Left lobe of liver (tissue), 2 donors: ENCODE measurements around the gene ARHGAP22. TPM values are rescaled to one million over a fixed set of nuclear protein-coding genes. Genes with fewer than 3 reads are reported as not detected.

Experiments
- ATAC-seq: fragments of 200-7000 bp; cut with Tn5 transposase; one replicate; pipeline ENCODE4 v1.9.1; 2020; ENCODE audit warnings: mild to moderate bottlenecking, moderate library complexity
- DNase-seq: peaks from one replicate; pipeline ENCODE4 v3.0.0-alpha.2; 2020; ENCODE audit warnings: low spot score
- total RNA-seq: library from RNA; stranded (reverse); gene quantifications from one replicate; pipeline ENCODE4 v1.2.1, GENCODE V29; 2021
- donor health status: DM: no; HTN: no; CAD: no; lungs with moderate emphysema.
- donor health status: DM: no; HTN: yes; CAD: no.

The ARHGAP22 gene
- total RNA-seq, 1 donor from 2014 or later = 0.13 TPM

DNA sequence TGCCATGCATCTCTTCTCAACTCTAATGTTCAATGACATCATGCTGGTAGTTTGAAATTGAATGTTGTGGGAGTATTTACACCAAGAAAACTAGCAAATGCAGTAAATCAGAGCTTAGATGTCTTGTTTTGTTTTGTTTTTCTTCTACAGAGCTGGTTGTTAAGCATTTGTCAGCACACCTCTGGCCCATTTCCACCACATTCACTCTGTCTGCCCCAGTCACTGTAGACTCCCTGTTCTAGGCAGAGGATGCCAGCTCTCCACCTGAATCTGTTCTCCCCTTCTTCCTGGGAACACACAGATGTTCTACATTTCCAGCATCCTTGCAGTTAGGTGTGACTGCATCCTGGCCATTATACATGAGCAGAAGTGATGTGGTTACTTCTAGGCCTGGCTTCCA, 4.1 kb upstream of the ARHGAP22 start:
- DNase-seq (no peak), ATAC-seq (no peak)

DNA sequence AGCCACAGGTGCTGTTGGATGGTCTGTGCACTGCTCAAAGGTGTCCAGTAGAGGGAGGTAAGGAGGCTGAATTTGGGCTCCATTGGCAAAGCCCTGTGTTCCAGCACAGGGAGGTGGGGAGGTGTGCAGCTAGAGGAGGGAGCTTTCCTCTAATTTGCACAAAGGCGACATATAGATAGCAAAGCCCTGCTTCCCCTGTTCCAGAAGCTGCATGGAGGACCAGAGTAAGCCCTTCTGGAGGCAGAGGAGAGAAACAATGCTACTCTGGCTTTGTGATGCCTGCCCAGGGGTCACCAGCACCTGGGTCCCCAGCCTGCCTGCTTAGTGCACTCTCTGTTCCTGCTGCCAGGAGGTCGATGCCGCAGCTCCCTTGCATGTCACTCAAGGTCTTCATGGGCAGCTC, 3.4 kb upstream of the ARHGAP22 start:
- ATAC-seq (peak; percentile 93), DNase-seq (peak; percentile 48)

DNA sequence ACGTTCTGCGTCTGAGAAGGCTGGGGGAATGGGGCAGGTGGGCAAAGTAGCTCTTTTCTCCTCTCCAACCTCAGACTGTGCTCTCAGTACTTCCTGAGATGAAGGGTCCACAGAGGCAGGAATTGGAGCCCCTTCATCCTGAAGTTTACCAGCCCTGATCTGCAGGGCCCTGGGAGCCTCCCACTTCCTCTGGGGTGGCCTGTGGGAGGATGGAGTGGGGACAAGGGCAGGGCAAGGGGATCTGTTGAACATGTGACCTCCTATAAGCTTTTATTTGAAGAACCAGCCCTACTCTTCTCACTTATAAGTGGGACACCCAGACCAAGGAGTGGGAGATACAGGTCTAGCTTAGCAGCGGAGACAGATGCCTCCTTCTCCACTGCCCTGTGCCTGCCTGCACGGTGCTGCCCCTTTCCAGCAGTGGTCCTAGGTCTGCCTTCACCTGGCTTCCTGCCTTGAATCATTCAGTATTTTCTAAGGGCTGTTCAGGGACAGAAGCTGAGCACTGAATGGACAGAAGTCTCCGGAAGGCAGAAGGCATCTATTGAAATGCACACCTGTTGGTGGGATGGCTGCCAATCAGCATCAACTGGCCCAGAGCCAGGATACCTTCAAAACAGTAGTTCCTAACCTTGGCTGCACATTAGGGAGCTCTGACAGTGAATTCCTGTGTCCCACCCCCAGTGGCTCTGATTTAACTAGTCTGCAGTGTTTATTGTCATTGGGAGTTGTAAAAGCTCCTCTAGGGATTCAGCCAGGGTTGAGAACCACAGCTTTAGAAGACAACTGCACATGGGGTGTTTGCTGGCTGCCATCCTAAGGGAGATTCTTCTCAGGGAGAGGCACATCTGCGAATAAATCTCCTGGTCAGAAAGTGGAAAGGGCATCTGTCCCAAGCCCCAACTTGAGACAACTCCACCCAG, 2.7 kb upstream of the ARHGAP22 start:
- no peak for ATAC-seq
- peak; percentile 41 for DNase-seq

GRCh38 chr10:48606530-48607355, 1.9 kb upstream of the ARHGAP22 start:
- DNase-seq (peak; percentile 33), ATAC-seq (no peak)

DNA sequence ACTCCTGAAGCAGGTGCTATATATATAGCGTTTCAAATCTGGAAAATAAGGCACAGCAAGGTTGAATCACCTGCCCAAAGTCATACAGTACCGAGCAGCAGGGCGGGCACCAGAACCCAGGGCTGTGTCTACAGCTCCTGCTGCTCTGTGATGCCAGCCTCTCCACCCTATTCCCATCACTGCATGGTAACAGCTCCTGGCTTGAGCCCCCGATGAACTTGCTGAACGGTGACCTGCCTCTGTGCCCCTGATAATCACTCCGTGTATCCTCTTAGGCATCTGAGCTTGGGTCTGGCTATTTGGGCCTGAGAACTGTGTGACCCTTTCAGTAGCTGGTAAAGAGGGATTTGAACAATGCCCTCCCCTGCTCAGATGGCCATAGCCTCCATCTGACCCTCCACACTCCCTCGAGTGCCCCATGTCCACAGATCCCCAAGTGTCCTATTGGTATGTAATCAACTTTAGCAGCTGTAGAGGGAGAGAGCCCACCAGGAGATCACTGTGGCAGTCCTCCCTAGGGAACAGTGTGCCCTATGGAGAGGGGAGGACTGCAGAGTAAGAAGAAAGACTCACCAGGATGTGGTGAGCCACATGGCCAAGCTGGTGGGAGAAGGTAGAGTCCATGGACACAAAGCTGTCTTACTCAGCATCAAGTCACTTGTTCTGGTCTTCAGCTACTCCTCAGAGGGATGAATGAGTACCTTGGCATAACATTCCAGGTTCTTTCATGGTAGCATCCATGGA, 1.1 kb upstream of the ARHGAP22 start:
- peak; percentile 30 for DNase-seq
- no peak for ATAC-seq

DNA sequence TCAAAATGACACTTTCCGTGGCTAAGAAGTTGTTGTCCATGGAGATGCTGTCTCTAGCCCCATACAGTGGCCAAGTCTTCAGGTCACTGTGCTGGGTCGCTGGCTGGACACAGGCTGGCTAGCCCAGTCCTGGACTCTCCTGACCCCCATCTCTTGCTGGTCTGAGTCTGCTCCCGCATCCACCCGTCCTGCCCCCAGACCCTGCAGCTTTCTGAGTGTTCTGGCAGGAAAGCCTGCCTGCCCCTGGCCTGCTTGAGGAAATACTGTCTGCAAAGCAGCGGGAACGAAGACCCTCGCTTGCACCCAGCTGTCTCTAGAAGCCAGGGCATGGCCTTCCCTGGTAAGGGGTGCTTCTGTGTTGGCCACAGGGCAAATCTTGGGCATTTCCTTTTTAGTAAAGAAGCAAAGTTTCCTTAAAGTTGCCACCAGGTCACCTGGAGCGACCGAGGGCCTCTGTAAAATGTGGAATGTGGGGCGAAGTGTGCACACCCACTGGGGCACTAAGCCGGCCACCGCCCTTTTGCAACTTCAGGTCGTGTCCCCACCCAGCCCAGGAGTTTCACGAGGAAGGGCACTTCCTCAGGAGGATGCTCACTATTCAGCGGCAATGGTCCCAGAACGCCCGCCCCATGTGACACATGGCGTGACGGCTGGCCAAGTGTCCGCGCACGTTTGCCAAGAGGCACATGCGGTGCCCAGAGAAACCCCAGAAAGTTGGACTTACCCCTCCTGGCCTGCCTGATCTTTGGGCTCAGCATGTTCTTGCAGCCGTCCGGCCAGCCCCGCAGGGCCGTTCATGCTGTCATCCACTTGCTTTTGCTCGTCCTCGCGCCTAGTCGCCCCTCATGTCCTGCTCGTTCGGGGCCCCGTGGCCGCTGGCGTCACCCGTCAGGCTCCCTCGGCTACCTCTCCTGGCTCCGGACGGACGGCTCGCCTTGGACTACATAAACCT, 558 bp downstream of the ARHGAP22 start:
- DNase-seq (peak; percentile 42), ATAC-seq (no peak)

- no peak for ATAC-seq
These were observed 1.3 kb downstream of the ARHGAP22 start for GRCh38 chr10:48603421-48604038.

GRCh38 chr10:48602401-48603135, 2.3 kb downstream of the ARHGAP22 start:
- no peak for DNase-seq

More at GRCh38 chr10:48603421-48604038, 1.3 kb downstream of the ARHGAP22 start:
- peak; percentile 30 for DNase-seq

GRCh38 chr10:48601789-48602188, 3.1 kb downstream of the ARHGAP22 start:
- no peak for DNase-seq
- ATAC-seq = no peak

More at GRCh38 chr10:48602401-48603135, 2.3 kb downstream of the ARHGAP22 start:
- no peak for ATAC-seq

DNA sequence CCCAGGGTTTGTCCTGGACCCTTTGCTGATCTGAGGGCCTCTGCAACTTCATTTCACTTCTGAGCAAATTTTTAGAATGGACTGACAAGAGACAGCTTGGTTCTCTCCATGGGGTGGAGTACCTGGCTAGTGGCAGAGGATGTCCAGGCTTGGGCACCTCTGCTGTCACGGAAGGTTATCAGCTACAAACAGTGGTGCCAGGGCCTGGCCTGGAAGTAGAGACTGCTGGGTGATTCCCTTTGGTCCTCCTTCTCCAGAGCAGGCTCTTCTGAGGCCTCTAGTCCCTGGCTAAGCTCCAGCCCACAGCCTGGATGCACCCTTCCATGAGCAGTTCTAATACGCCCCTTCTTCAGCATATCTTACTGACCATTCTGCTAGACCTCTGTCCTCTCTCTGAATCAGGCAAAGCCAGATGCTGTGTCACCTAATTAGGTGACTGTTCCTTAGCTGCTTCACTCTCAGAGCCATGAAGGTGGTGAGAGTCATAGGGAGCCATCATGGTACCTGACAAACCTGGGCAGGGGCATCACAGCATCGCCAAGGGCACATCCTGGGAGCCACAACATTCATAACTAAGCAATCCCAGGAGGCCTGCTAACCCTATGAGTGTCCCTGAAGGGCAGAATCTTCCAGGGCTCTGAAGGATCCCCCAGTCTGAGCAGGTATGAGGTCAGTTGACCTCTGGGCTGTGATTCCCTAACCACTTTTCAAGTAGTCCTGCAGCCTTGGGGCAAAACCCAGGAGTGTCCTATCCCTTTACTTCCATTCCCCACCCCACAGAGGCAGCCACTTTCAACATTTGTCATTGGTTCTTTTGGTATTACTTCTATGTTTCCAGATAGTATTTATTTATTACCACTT, 4.0 kb downstream of the ARHGAP22 start:
- DNase-seq = no peak
- ATAC-seq = no peak

DNA sequence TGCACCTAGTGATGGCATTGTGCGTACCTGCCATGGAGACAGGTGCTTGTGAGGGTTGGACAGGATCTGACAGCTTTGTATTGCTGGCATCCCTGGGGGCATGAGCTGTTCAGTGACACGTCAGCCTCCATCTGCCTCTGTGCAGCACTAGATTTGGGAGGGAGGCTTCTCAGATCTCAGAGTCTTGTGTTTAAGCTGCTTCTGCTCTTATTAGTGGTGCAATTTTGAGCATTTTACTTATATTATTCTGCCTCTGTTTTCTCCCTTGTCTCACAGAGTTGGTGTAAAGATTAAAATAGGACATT, 5.1 kb downstream of the ARHGAP22 start:
- ATAC-seq = no peak

DNA sequence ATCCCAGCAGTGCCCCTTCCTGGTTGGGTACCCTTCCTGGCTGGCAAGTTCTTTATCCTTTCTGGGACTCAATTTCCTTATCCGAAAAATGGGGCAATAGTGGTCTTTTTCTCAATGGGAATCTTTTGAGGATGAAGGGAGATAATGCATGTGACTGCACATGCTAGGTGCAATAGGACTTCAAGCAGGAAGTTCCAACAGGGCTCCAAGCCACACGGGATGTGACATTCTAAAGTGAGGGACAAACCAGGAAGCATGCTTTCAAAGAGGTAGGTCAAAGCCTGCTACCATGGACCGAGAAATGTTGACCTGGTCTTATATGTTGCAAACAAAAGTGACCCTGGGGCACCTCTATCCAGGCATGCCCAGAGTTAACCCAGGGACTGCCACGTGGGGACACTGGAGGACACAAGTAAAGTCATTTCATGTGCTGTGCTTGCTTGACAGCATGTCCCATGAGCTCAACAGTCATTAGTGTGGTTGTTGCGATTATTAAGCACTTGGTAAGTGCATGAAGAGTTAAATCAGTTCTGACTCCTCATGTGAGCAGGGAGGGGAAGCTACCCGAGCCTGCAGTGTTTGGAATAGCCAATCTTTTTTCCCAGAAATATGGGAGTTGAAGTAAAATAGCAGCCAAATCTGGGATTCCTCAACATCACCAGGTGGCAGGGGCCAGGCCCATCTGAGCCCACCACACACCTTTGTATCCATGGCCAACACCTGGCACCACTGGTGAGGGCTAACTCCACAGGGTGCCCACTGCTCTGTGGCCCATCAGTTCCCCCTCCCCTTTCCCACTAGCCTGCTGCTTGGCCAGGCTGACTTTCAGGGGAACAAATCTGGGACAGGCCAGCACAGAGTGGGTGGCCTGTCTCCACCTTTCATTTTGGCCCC, 5.7 kb downstream of the ARHGAP22 start:
- ATAC-seq (no peak), DNase-seq (no peak)

More for the DNA sequence above, 5.1 kb downstream of the ARHGAP22 start:
- DNase-seq = no peak

GRCh38 chr10:48598243-48598935, 6.5 kb downstream of the ARHGAP22 start:
- DNase-seq (no peak), ATAC-seq (no peak)

DNA sequence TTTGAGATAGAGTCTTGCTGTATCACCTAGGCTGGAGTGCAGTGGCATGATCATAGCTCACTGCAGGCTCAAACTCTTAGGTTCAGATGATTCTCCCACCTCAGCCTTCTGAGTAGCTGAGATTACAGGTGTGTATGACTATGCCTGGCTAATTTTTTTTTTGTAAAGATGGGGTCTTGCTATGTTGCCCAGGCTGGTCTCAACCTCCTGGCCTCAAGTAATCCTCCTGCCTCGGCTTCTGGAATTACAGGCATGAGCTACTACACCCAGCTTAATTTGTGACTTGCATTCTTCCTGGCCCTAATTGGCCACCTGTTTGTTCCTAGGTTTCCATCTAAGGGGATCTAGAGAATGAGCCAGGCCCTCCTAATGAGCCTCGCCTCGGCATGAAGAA, 9.3 kb downstream of the ARHGAP22 start:
- ATAC-seq (no peak), DNase-seq (no peak)

DNA sequence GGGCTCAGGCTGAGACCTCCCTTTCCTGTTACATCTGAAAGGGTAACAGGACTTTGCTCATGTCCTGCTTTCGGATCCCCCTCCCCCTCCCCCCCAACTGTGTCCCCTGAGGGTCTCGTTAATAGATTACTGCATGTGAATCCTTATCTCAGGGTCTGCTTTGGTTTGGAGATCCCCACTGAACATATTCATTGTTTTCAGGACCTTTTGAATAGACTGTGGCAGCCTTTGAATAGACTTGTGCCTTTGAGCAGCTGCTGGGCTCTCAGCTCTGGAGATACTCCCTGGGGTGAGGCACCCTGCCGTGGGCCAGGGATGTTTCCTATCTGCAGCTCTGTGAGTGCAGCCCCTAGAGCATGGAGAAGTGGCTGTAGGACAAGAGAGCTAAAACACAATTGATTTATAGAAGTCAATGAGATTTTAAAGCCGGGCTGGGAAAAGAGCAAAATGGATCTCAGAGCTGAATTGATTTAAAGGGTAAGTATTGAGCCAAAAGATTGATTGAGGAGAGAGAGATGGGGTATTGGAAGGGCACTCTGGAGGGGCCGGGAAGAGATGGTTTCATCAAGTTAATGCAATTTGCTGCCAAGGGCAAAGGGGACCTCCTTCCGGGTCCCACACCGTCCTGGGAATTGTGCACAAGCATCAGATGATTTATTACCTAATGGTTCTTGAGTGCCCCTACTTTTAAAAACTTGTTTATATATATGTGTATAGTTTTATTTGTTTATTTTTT, 9.9 kb downstream of the ARHGAP22 start:
- no peak for ATAC-seq
- DNase-seq = no peak

DNA sequence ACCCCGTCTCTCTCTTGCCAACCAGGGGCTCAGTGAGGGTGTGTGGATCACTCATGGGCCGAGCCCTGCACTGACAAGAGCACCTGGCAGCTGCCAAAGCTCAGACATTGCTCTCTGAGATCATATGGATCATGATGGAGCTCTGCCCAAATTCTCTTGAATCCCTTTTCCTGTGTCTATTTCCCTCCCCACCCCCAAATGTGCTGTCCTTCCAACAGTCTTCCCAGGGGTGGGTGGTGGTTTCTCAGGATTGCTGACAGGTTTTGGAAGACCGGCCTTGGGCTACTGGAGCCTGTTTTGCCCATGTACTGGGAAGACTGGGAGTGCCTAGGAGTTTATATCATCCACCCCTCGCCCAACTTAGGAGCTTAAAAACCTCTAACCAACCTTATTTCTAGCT, 10.5 kb downstream of the ARHGAP22 start:
- ATAC-seq = no peak

More for the DNA sequence above, 10.5 kb downstream of the ARHGAP22 start:
- DNase-seq = no peak
